ENCODE results near the gene RHOBTB1.
"Not testable (repeated sequence)": the region's sequence is repeated elsewhere in the genome, so short reads cannot be mapped to it uniquely, and the experiment has no call there.

The RHOBTB1 gene

GRCh38 chr10:60853637-60854036, 90.3 kb downstream of the RHOBTB1 start:
- no peak for DNase-seq

GRCh38 chr10:60853107-60853506, 90.9 kb downstream of the RHOBTB1 start:
- no peak for DNase-seq

- DNase-seq = no peak
Observed at GRCh38 chr10:60849740-60850139, 94.2 kb downstream of the RHOBTB1 start.

GRCh38 chr10:60849217-60849616, 94.8 kb downstream of the RHOBTB1 start:
- DNase-seq = no peak

GRCh38 chr10:60848680-60849079, 95.3 kb downstream of the RHOBTB1 start:
- DNase-seq = no peak

- DNase-seq = no peak
Observed at GRCh38 chr10:60848126-60848525, 95.9 kb downstream of the RHOBTB1 start.

- DNase-seq = no peak
Observed at GRCh38 chr10:60846173-60846572, 97.8 kb downstream of the RHOBTB1 start.

- no peak for DNase-seq
Observed at GRCh38 chr10:60845038-60845437, 98.9 kb downstream of the RHOBTB1 start.

GRCh38 chr10:60842694-60843093, 101.3 kb downstream of the RHOBTB1 start:
- no peak for DNase-seq

- not testable (repeated sequence) for DNase-seq
Observed at GRCh38 chr10:60841227-60841626, 102.8 kb downstream of the RHOBTB1 start.

- DNase-seq = no peak
Observed at GRCh38 chr10:60835049-60835448, 108.9 kb downstream of the RHOBTB1 start.

GRCh38 chr10:60834401-60834800, 109.6 kb downstream of the RHOBTB1 start:
- no peak for DNase-seq

GRCh38 chr10:60832136-60832535, 111.8 kb downstream of the RHOBTB1 start:
- not testable (repeated sequence) for DNase-seq

GRCh38 chr10:60828489-60828852, 115.5 kb downstream of the RHOBTB1 start:
- DNase-seq = no peak

GRCh38 chr10:60827791-60828488, 116.0 kb downstream of the RHOBTB1 start:
- DNase-seq = no peak

- no peak for DNase-seq
Observed at GRCh38 chr10:60825520-60825919, 118.5 kb downstream of the RHOBTB1 start.

GRCh38 chr10:60823324-60823723, 120.7 kb downstream of the RHOBTB1 start:
- DNase-seq = no peak

- DNase-seq = no peak
Observed at GRCh38 chr10:60822809-60823208, 121.2 kb downstream of the RHOBTB1 start.

- no peak for DNase-seq
Observed at GRCh38 chr10:60821656-60822055, 122.3 kb downstream of the RHOBTB1 start.

GRCh38 chr10:60820093-60820754, 123.8 kb downstream of the RHOBTB1 start:
- DNase-seq = no peak

Data from activated CD4-positive, alpha-beta T cell treated with anti-CD3 and anti-CD28 coated beads, Interleukin-10, Interleukin-2, amounts not matched to agents 100 ng/mL and 50 ng/mL, durations not matched to agents 16 hours and 8 hours (primary cell).